Spleen (tissue), 7 donors: ENCODE data around the gene CCNB2.

Experiments
- CTCF ChIP-seq, 11 experiments: fragments of 200-600 bp in 7 of 11; fragments of 450-650 bp in 4 of 11; sonication (generic) in 4 of 11; IDR thresholded peaks in 8 of 11; conservative IDR thresholded peaks in 3 of 11; 1 replicate in 7 of 11; 2 replicates in 4 of 11; pipeline versions ENCODE4 v1.4.0 to v1.8.0; 2016 to 2021; ENCODE audit warnings: antibody characterized with exemption in 11 of 11, inconsistent platforms in 4 of 11, mild to moderate bottlenecking in 1 of 11
- POLR2A ChIP-seq, 3 donors: fragments of 450-650 bp; IDR thresholded peaks; one replicate each; pipeline ENCODE4 v1.5.1; 2017; ENCODE audit warnings: antibody characterized with exemption in 3 of 3, mild to moderate bottlenecking in 1 of 3
- POLR2AphosphoS5 ChIP-seq, 3 donors: sonication (generic); formaldehyde crosslinking; IDR thresholded peaks; one replicate each; pipeline ENCODE4 v1.5.1; 2017; ENCODE audit warnings: antibody characterized with exemption in 3 of 3
- donor health status: DM: no; HTN: no; CAD: no; lungs with moderate emphysema.
- donor health status: DM: no; HTN: no; CAD: no.
- donor health status: DM: no; HTN: no; CAD: no.

GRCh38 chr15:59105854-59106253, 908 bp downstream of the CCNB2 start:
- no peak for TF ChIP-seq POLR2AphosphoS5 (IDR thresholded peaks at IDR 0.05)
- TF ChIP-seq POLR2A (IDR thresholded peaks at IDR 0.05): no peak
- TF ChIP-seq CTCF (IDR thresholded peaks at IDR 0.05 in 8 of 11, conservative IDR thresholded peaks at IDR 0.05 in 3 of 11): no peak
